ENCODE results near the gene CHST8. TPM values are rescaled to one million over a fixed set of nuclear protein-coding genes. Genes with fewer than 3 reads are reported as not detected.

The CHST8 gene
- total and polyA plus RNA-seq, 4 donors = 0.05 to 0.07 TPM; not detected in 2

DNA sequence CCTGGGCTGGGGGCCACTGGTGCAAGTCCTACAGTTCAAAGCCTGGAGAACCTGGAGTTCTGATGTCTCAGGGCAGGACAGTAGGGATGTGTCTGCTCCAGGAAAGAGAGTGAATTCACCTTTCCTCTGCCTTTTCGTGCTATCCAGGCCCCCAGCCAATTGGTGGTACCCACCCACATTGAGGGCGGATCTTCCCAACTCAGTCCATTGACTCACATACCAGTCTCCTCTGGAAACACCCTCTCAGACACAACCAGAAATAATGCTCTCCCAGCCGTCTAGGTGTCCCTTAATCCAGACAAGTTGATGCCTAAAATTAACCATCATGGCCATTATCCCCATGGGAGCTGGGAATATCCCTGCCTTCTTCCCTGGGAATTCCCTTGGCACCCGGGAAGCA, 38.8 kb upstream of the CHST8 start:
- TF ChIP-seq NR2F2 (IDR thresholded peaks at IDR 0.05) (no peak), SP1 (IDR thresholded peaks at IDR 0.05) (no peak)
- TF ChIP-seq, protein P1, sequence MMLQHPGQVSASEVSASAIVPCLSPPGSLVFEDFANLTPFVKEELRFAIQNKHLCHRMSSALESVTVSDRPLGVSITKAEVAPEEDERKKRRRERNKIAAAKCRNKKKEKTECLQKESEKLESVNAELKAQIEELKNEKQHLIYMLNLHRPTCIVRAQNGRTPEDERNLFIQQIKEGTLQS (IDR thresholded peaks at IDR 0.05) = no peak
- TF ChIP-seq, protein P2, sequence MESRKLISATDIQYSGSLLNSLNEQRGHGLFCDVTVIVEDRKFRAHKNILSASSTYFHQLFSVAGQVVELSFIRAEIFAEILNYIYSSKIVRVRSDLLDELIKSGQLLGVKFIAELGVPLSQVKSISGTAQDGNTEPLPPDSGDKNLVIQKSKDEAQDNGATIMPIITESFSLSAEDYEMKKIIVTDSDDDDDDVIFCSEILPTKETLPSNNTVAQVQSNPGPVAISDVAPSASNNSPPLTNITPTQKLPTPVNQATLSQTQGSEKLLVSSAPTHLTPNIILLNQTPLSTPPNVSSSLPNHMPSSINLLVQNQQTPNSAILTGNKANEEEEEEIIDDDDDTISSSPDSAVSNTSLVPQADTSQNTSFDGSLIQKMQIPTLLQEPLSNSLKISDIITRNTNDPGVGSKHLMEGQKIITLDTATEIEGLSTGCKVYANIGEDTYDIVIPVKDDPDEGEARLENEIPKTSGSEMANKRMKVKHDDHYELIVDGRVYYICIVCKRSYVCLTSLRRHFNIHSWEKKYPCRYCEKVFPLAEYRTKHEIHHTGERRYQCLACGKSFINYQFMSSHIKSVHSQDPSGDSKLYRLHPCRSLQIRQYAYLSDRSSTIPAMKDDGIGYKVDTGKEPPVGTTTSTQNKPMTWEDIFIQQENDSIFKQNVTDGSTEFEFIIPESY (IDR thresholded peaks at IDR 0.05) = no peak
- no peak for DNase-seq (ENCODE audit: low spot score)
- Histone ChIP-seq H3K4me3 (ENCODE audit: low read depth in 1 of 3, low read length in 3 of 3) (no peak overlapping the region), H3K36me3 (ENCODE audit: control insufficient read depth in 4 of 4, insufficient read depth in 3 of 4, low read depth in 1 of 4, low read length in 3 of 4) (no peaks in the 10 kb centered on the region), H3K9ac (ENCODE audit: low read depth in 1 of 2, low read length in 2 of 2) (no peak overlapping the region), H3K27me3 (ENCODE audit: control insufficient read depth in 4 of 4, insufficient read depth in 4 of 4, low read length in 3 of 4) (no peaks in the 10 kb centered on the region), H3K4me1 (ENCODE audit: control insufficient read depth in 4 of 4, insufficient read depth in 4 of 4, low read length in 3 of 4) (peaks cover 0 to 6% (median 2%) of the 10 kb centered on the region in 4 donors), H3K9me3 (ENCODE audit: control insufficient read depth in 4 of 4, low read length in 3 of 4) (peaks cover 0 to 6% (median 4%) of the 10 kb centered on the region in 4 donors), H3K27ac (ENCODE audit: low read depth in 1 of 2, low read length in 2 of 2) (no peak overlapping the region)
- WGBS = 65% methylated on average over 4 of the region's 4 CpGs

DNA sequence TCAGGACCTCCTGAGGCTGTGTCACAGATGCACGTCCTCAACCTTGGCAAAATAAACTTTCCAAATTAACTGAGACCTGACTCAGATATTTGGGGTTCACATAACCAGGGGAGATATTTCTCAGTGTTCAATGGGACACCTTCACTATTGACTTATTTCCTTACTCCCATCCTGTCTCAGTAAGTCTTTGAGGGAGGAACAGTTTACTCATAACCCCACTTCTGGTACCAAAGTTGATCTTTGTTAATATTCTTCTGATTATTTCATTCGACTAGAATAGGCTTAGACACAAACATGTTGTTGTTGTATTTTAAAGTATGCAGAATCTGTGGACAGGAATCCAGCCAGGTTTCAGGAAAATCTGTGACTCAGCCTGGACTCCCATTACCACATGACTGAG, 34.6 kb upstream of the CHST8 start:
- Histone ChIP-seq H3K4me1 (ENCODE audit: control insufficient read depth in 4 of 4, insufficient read depth in 4 of 4, low read length in 3 of 4) (no peaks in the 10 kb centered on the region), H3K27ac (ENCODE audit: low read depth in 1 of 2, low read length in 2 of 2) (no peak overlapping the region), H3K27me3 (ENCODE audit: control insufficient read depth in 4 of 4, insufficient read depth in 4 of 4, low read length in 3 of 4) (no peaks in the 10 kb centered on the region), H3K9me3 (ENCODE audit: control insufficient read depth in 4 of 4, low read length in 3 of 4) (peaks cover 3 to 19% (median 6%) of the 10 kb centered on the region in 4 donors), H3K4me3 (ENCODE audit: low read depth in 1 of 3, low read length in 3 of 3) (no peak overlapping the region), H3K36me3 (ENCODE audit: control insufficient read depth in 4 of 4, insufficient read depth in 3 of 4, low read depth in 1 of 4, low read length in 3 of 4) (no peaks in the 10 kb centered on the region), H3K9ac (ENCODE audit: low read depth in 1 of 2, low read length in 2 of 2) (no peak overlapping the region)
- TF ChIP-seq SP1 (IDR thresholded peaks at IDR 0.05) (no peak), CTCF (IDR thresholded peaks at IDR 0.05; ENCODE audit: low read depth, low read length, missing input control) (no peak), HNF4G (IDR thresholded peaks at IDR 0.05) (no peak), NR2F2 (IDR thresholded peaks at IDR 0.05) (no peak), JUND (IDR thresholded peaks at IDR 0.05) (no peak)
- 71% methylated on average over 2 of the region's 2 CpGs for WGBS
- no peak for DNase-seq (ENCODE audit: low spot score)

DNA sequence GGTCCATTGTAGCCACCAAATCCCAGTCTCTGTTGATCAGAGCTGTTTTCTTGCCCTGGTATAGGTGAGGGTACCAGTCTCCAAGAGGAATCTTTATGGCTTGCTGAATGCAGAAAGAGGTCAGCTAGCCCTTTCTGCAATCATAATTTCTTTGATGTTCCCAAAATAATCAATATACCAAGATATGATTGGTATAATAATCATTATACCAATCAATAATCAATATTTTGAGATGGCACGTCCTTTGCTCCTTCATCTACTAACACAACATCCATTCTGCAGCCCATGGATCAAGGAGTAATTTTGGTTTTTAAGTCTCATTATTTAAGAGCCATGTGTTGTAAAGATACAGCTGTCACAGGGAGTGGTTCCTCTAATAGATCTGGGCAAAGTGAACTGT, 31.5 kb upstream of the CHST8 start:
- Histone ChIP-seq H3K4me1 (ENCODE audit: control insufficient read depth in 4 of 4, insufficient read depth in 4 of 4, low read length in 3 of 4) (no peaks in the 10 kb centered on the region), H3K36me3 (ENCODE audit: control insufficient read depth in 4 of 4, insufficient read depth in 3 of 4, low read depth in 1 of 4, low read length in 3 of 4) (no peaks in the 10 kb centered on the region), H3K4me3 (ENCODE audit: low read depth in 1 of 3, low read length in 3 of 3) (no peak overlapping the region), H3K9ac (ENCODE audit: low read depth in 1 of 2, low read length in 2 of 2) (no peak overlapping the region), H3K27ac (ENCODE audit: low read depth in 1 of 2, low read length in 2 of 2) (no peak overlapping the region), H3K27me3 (ENCODE audit: control insufficient read depth in 4 of 4, insufficient read depth in 4 of 4, low read length in 3 of 4) (no peaks in the 10 kb centered on the region), H3K9me3 (ENCODE audit: control insufficient read depth in 4 of 4, low read length in 3 of 4) (peaks cover 3 to 19% (median 6%) of the 10 kb centered on the region in 4 donors)
- DNase-seq (ENCODE audit: low spot score) = no peak
- TF ChIP-seq FOXA1 (IDR thresholded peaks at IDR 0.05) = no peak
- TF ChIP-seq RXRA (IDR thresholded peaks at IDR 0.05) = no peak
- no peak for TF ChIP-seq SP1 (IDR thresholded peaks at IDR 0.05)
- no peak for TF ChIP-seq EGR1 (IDR thresholded peaks at IDR 0.05; ENCODE audit: low read depth in 2 of 2)
- no peak for TF ChIP-seq HNF4G (IDR thresholded peaks at IDR 0.05)
- no peak for TF ChIP-seq TAF1 (conservative IDR thresholded peaks at IDR 0.05)
- no peak for TF ChIP-seq FOXA2 (IDR thresholded peaks at IDR 0.05)
- WGBS = 49% methylated on average over 1 of the region's 1 CpG
